Activated CD4-positive, alpha-beta T cell treated with anti-CD3 and anti-CD28 coated beads for 36 hours (primary cell): ENCODE data around the gene NKD1. TPM values are rescaled to one million over a fixed set of nuclear protein-coding genes. Genes with fewer than 3 reads are reported as not detected.

Experiments used
- ATAC-seq: fragments of 200-7000 bp; cut with Tn5 transposase; one replicate; pipeline ENCODE4 v1.10.0; 2021; ENCODE audit warnings: mild to moderate bottlenecking, moderate library complexity
- CTCF ChIA-PET: fragments of 350-600 bp; sonication (Branson Sonifier 250); formaldehyde crosslinking; loops from one replicate; lab custom pipeline; 2021; ENCODE audit warnings: antibody characterized with exemption; lab: Charles Lee
- POLR2A ChIA-PET: fragments of 350-600 bp; sonication (Branson Sonifier 250); formaldehyde crosslinking; loops from one replicate; lab custom pipeline; 2021; ENCODE audit warnings: antibody characterized with exemption, inconsistent platforms; lab: Charles Lee
- DNase-seq: peaks from one replicate; pipeline ENCODE4 v3.0.0-alpha.2; 2020
- H3K27ac Mint-ChIP-seq: one replicate; pipeline ENCODE4 v1.8.0; 2021; ENCODE audit warnings: mixed read lengths
- H3K27me3 Mint-ChIP-seq: one replicate; pipeline ENCODE4 v1.8.0; 2021; ENCODE audit warnings: mixed read lengths
- H3K36me3 Mint-ChIP-seq: one replicate; pipeline ENCODE4 v1.8.0; 2021; ENCODE audit warnings: low read depth, mixed read lengths
- H3K4me1 Mint-ChIP-seq: one replicate; pipeline ENCODE4 v1.8.0; 2021; ENCODE audit warnings: mixed read lengths
- H3K4me3 Mint-ChIP-seq: one replicate; pipeline ENCODE4 v1.8.0; 2021; ENCODE audit warnings: mild to moderate bottlenecking, moderate library complexity, mixed read lengths
- H3K9me3 Mint-ChIP-seq: one replicate; pipeline ENCODE4 v1.8.0; 2021; ENCODE audit warnings: low read depth, mixed read lengths
- intact Hi-C, 2 experiments: fragments of 100-400 bp; cut with DNase I in 1 of 2; cut with micrococcal nuclease in 1 of 2; formaldehyde crosslinking; loops; one replicate each; pipeline versions ENCODE4 v1.14.2 to v1.15.1; 2022 to 2024; cut with DNase I, micrococcal nuclease
- total RNA-seq, 2 experiments: library from RNA; stranded (reverse); gene quantifications; one replicate each; pipeline ENCODE4 v1.2.3, GENCODE V29; 2021

The NKD1 gene
- total RNA-seq, 2 experiments from 2014 or later, result 1.8 to 3.1 TPM

- H3K27ac Mint-ChIP-seq, result peak overlapping the region; percentile 69
- ChIA-PET CTCF (interaction anchor here (0.5 to 1.0 kb wide), 2 partner anchors 12 to 20 kb away, joined by 3 read pairs; no protein-coding TSS in a partner anchor), POLR2A (interaction anchor here (0.6 kb wide), 1 partner anchor 133 kb away, joined by 3 read pairs; no protein-coding TSS in a partner anchor)
- no peak for ATAC-seq
- intact Hi-C loops, result no loop called here
- peaks cover 44% of the 10 kb centered on the region for H3K4me1 Mint-ChIP-seq
- H3K36me3 Mint-ChIP-seq, result no peaks in the 10 kb centered on the region
- no peak for DNase-seq
- H3K27me3 Mint-ChIP-seq, result no peaks in the 10 kb centered on the region
- H3K4me3 Mint-ChIP-seq, result no peak overlapping the region
- no peaks in the 10 kb centered on the region for H3K9me3 Mint-ChIP-seq
Observed at GRCh38 chr16:50603206-50604064, 55.2 kb downstream of the NKD1 start.

- no peak for ATAC-seq
- Mint-ChIP-seq H3K9me3 (no peaks in the 10 kb centered on the region), H3K4me1 (peaks cover 44% of the 10 kb centered on the region), H3K36me3 (no peaks in the 10 kb centered on the region), H3K27ac (no peak overlapping the region), H3K4me3 (no peak overlapping the region), H3K27me3 (no peaks in the 10 kb centered on the region)
- POLR2A ChIA-PET, result interaction anchor here (0.6 kb wide), 2 partner anchors 134 to 262 kb away, joined by 3 read pairs; no protein-coding TSS in a partner anchor
- intact Hi-C loops, result no loop called here
- no peak for DNase-seq
- CTCF ChIA-PET, result interaction anchor here (0.5 kb wide), 1 partner anchor 20 kb away, joined by 3 read pairs; no protein-coding TSS in a partner anchor
Observed at GRCh38 chr16:50604065-50604418, 55.8 kb downstream of the NKD1 start.

GRCh38 chr16:50604610-50605009 is 56.4 kb downstream of the NKD1 start:
- CTCF ChIA-PET, result interaction anchor here (0.6 to 1.1 kb wide), 2 partner anchors 90 to 202 kb away, joined by 3 read pairs; no protein-coding TSS in a partner anchor
- DNase-seq, result no peak
- H3K27ac Mint-ChIP-seq, result no peak overlapping the region
- POLR2A ChIA-PET, result interaction anchor here (0.6 kb wide), 1 partner anchor 263 kb away, joined by 3 read pairs; no protein-coding TSS in a partner anchor
- no peak overlapping the region for H3K4me3 Mint-ChIP-seq
- H3K4me1 Mint-ChIP-seq, result peaks cover 38% of the 10 kb centered on the region
- no peaks in the 10 kb centered on the region for H3K36me3 Mint-ChIP-seq
- ATAC-seq, result no peak
- intact Hi-C loops, result no loop called here
- no peaks in the 10 kb centered on the region for H3K27me3 Mint-ChIP-seq
- H3K9me3 Mint-ChIP-seq, result no peaks in the 10 kb centered on the region

GRCh38 chr16:50605733-50606430 is 57.7 kb downstream of the NKD1 start:
- Mint-ChIP-seq H3K36me3 (no peaks in the 10 kb centered on the region), H3K4me1 (peaks cover 26% of the 10 kb centered on the region), H3K9me3 (no peaks in the 10 kb centered on the region), H3K4me3 (no peak overlapping the region), H3K27me3 (no peaks in the 10 kb centered on the region), H3K27ac (no peak overlapping the region)
- intact Hi-C loops, result no loop called here
- ATAC-seq (no peak), DNase-seq (no peak)
- ChIA-PET POLR2A (no interaction called here), CTCF (no interaction called here)

- Mint-ChIP-seq H3K27me3 (no peaks in the 10 kb centered on the region), H3K9me3 (no peaks in the 10 kb centered on the region), H3K27ac (no peak overlapping the region), H3K36me3 (no peaks in the 10 kb centered on the region), H3K4me3 (no peak overlapping the region), H3K4me1 (peaks cover 22% of the 10 kb centered on the region)
- POLR2A ChIA-PET, result no interaction called here
- ATAC-seq (no peak), DNase-seq (no peak)
- intact Hi-C loops, result no loop called here
- CTCF ChIA-PET, result no interaction called here
Observed at GRCh38 chr16:50606431-50607050, 58.3 kb downstream of the NKD1 start.

GRCh38 chr16:50607051-50607431 is 58.8 kb downstream of the NKD1 start:
- ATAC-seq, result no peak
- H3K4me1 Mint-ChIP-seq, result peaks cover 21% of the 10 kb centered on the region
- POLR2A ChIA-PET, result no interaction called here
- CTCF ChIA-PET, result no interaction called here
- no peak for DNase-seq
- H3K36me3 Mint-ChIP-seq, result no peaks in the 10 kb centered on the region
- no peak overlapping the region for H3K4me3 Mint-ChIP-seq
- no peaks in the 10 kb centered on the region for H3K27me3 Mint-ChIP-seq
- H3K9me3 Mint-ChIP-seq, result no peaks in the 10 kb centered on the region
- H3K27ac Mint-ChIP-seq, result no peak overlapping the region
- intact Hi-C loops, result no loop called here

- no peak for ATAC-seq
- Mint-ChIP-seq H3K27ac (no peak overlapping the region), H3K27me3 (no peaks in the 10 kb centered on the region), H3K4me3 (no peak overlapping the region), H3K9me3 (no peaks in the 10 kb centered on the region), H3K4me1 (peaks cover 17% of the 10 kb centered on the region), H3K36me3 (no peaks in the 10 kb centered on the region)
- ChIA-PET POLR2A (no interaction called here), CTCF (interaction anchor here (1.2 kb wide), 1 partner anchor 14 kb away, joined by 3 read pairs; no protein-coding TSS in a partner anchor)
- DNase-seq, result no peak
- intact Hi-C loops, result no loop called here
Observed at GRCh38 chr16:50607447-50607846, 59.3 kb downstream of the NKD1 start.

GRCh38 chr16:50607970-50608557 is 59.9 kb downstream of the NKD1 start:
- CTCF ChIA-PET, result interaction anchor here (1.2 kb wide), 1 partner anchor 15 kb away, joined by 3 read pairs; no protein-coding TSS in a partner anchor
- no peak overlapping the region for H3K4me3 Mint-ChIP-seq
- H3K27ac Mint-ChIP-seq, result peak overlapping the region; percentile 21
- peaks cover 11% of the 10 kb centered on the region for H3K4me1 Mint-ChIP-seq
- no peaks in the 10 kb centered on the region for H3K27me3 Mint-ChIP-seq
- no peak for DNase-seq
- intact Hi-C loops, result no loop called here
- POLR2A ChIA-PET, result no interaction called here
- no peak for ATAC-seq
- H3K9me3 Mint-ChIP-seq, result no peaks in the 10 kb centered on the region
- no peaks in the 10 kb centered on the region for H3K36me3 Mint-ChIP-seq

GRCh38 chr16:50609049-50609448 is 60.9 kb downstream of the NKD1 start:
- no peak for DNase-seq
- no peaks in the 10 kb centered on the region for H3K27me3 Mint-ChIP-seq
- CTCF ChIA-PET, result interaction anchor here (0.7 to 1.4 kb wide), 2 partner anchors 197 to 269 kb away, joined by 3 to 6 read pairs; no protein-coding TSS in a partner anchor
- H3K4me3 Mint-ChIP-seq, result no peak overlapping the region
- no peaks in the 10 kb centered on the region for H3K36me3 Mint-ChIP-seq
- H3K27ac Mint-ChIP-seq, result no peak overlapping the region
- intact Hi-C loops, result no loop called here
- H3K9me3 Mint-ChIP-seq, result no peaks in the 10 kb centered on the region
- POLR2A ChIA-PET, result no interaction called here
- peaks cover 4% of the 10 kb centered on the region for H3K4me1 Mint-ChIP-seq
- no peak for ATAC-seq

- Mint-ChIP-seq H3K4me1 (peaks cover 4% of the 10 kb centered on the region), H3K36me3 (no peaks in the 10 kb centered on the region), H3K27ac (no peak overlapping the region), H3K4me3 (no peak overlapping the region), H3K27me3 (no peaks in the 10 kb centered on the region), H3K9me3 (no peaks in the 10 kb centered on the region)
- DNase-seq, result no peak
- ChIA-PET CTCF (interaction anchor here (0.7 to 1.6 kb wide), 3 partner anchors 139 to 269 kb away, joined by 3 to 6 read pairs (median 4); no protein-coding TSS in a partner anchor), POLR2A (no interaction called here)
- intact Hi-C loops, result no loop called here
- ATAC-seq, result no peak
Observed at GRCh38 chr16:50609471-50609870, 61.3 kb downstream of the NKD1 start.
